K562 (cell line): ENCODE data around the gene ILKAP. TPM values are rescaled to one million over a fixed set of nuclear protein-coding genes. Genes with fewer than 3 reads are reported as not detected.

ENCODE experiments used
- CBX1 ChIP-seq: sonication (generic); IDR thresholded peaks from 2 replicates; pipeline ENCODE4 v1.6.1; 2016; ENCODE audit warnings: antibody characterized with exemption, low read depth, mild to moderate bottlenecking
- GTF2F1 ChIP-seq: IDR thresholded peaks from 2 replicates; pipeline ENCODE4 v1.6.1; 2011; ENCODE audit warnings: low read depth, low read length, improper control_type of control experiment
- MCM2 ChIP-seq: fragments of 450-650 bp; IDR thresholded peaks from 2 replicates; pipeline ENCODE4 v1.6.1; 2017; ENCODE audit warnings: low read depth, mild to moderate bottlenecking
- MYBL2 ChIP-seq, 2 experiments: fragments of 450-650 bp in 1 of 2; sonication (generic) in 1 of 2; formaldehyde crosslinking in 1 of 2; IDR thresholded peaks; 2 replicates each; pipeline versions ENCODE4 v1.6.1 to v1.8.1; 2017 to 2022; ENCODE audit warnings: borderline replicate concordance in 1 of 2, inconsistent platforms in 1 of 2, low read depth in 1 of 2, mild to moderate bottlenecking in 1 of 2, missing genetic modification reagents in 1 of 2, moderate library complexity in 1 of 2
- RAD51 ChIP-seq: fragments of 450-650 bp; IDR thresholded peaks from 2 replicates; pipeline ENCODE4 v1.7.1; 2016; ENCODE audit warnings: low read depth, mild to moderate bottlenecking, borderline replicate concordance
- RBM34 ChIP-seq: fragments of 200-400 bp; formaldehyde crosslinking; IDR thresholded peaks from 2 replicates; pipeline ENCODE4 v1.6.1; 2018; ENCODE audit warnings: low read length, borderline replicate concordance; ENCODE audit not compliant: insufficient read depth
- TFAM ChIP-seq: fragments of 250-450 bp; sonication (Bioruptor Pico); conservative IDR thresholded peaks from 2 replicates; pipeline ENCODE4 v1.5.0; 2021; ENCODE audit warnings: mild to moderate bottlenecking, moderate library complexity
- polyA plus RNA-seq, 8 experiments: library from polyadenylated mRNA; depleted of rRNA in 4 of 8; stranded (reverse) in 5 of 8; unstranded in 3 of 8; fragments of >200 nt; fragmentation: Nextera tagmentation in 2 of 8; fragmentation: Illumina TruSeq in 1 of 8; extraction: Ambion mirVana in 2 of 8; extraction: Trizol in 1 of 8; gene quantifications; 2 replicates each; pipeline versions ENCODE4 v1.2.1 to v1.2.3, GENCODE V29; 2011 to 2014; ENCODE audit warnings: inconsistent platforms in 1 of 8, missing spikeins in 1 of 8
- total RNA-seq, 7 experiments: library from RNA; depleted of rRNA in 6 of 7; stranded (reverse); fragments of >200 nt in 6 of 7; fragmentation: Illumina TruSeq in 2 of 7; extraction: Trizol in 2 of 7; gene quantifications; 2 replicates each; pipeline versions ENCODE4 v1.2.1 to v1.2.3, GENCODE V29; 2011 to 2021; ENCODE audit warnings: low replicate concordance in 1 of 7
- TF ChIP-seq, protein P1 (sequence below): fragments of 450-650 bp; IDR thresholded peaks from 2 replicates; pipeline ENCODE4 v1.6.1; 2016; ENCODE audit warnings: mild to moderate bottlenecking, moderate library complexity
- TF ChIP-seq, protein P2 (sequence below): fragments of 450-650 bp; formaldehyde crosslinking; IDR thresholded peaks from 2 replicates; pipeline ENCODE4 v1.4.0; 2022; ENCODE audit warnings: mild to moderate bottlenecking, moderate library complexity

The ILKAP gene
- total and polyA plus RNA-seq, 9 of the 15 experiments (the other 6 are each of a cell fraction or from before 2014, with no cell fraction given), result 3.1 to 43.9 (median 20.7) TPM

DNA sequence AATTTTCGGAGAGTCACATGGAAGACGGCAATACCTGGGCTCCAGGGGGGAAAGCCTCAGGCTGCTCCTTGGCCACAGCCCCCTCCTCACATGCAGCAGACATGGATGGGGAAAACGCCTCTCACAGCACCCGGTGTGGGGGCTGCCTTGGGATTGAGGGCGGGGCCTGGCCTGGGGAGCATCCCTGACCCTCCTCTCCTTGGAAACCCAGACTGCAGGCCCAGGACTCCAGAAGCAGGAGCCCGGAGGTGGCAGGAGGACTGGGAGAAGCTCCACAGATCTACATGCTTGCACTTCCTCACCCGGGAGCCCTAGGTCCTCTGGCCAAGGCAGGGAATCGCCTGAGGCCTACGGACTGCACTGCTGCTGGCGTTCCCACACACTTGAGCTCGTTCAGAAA, 48.5 kb upstream of the ILKAP start (continued):
- TF ChIP-seq, protein P1, sequence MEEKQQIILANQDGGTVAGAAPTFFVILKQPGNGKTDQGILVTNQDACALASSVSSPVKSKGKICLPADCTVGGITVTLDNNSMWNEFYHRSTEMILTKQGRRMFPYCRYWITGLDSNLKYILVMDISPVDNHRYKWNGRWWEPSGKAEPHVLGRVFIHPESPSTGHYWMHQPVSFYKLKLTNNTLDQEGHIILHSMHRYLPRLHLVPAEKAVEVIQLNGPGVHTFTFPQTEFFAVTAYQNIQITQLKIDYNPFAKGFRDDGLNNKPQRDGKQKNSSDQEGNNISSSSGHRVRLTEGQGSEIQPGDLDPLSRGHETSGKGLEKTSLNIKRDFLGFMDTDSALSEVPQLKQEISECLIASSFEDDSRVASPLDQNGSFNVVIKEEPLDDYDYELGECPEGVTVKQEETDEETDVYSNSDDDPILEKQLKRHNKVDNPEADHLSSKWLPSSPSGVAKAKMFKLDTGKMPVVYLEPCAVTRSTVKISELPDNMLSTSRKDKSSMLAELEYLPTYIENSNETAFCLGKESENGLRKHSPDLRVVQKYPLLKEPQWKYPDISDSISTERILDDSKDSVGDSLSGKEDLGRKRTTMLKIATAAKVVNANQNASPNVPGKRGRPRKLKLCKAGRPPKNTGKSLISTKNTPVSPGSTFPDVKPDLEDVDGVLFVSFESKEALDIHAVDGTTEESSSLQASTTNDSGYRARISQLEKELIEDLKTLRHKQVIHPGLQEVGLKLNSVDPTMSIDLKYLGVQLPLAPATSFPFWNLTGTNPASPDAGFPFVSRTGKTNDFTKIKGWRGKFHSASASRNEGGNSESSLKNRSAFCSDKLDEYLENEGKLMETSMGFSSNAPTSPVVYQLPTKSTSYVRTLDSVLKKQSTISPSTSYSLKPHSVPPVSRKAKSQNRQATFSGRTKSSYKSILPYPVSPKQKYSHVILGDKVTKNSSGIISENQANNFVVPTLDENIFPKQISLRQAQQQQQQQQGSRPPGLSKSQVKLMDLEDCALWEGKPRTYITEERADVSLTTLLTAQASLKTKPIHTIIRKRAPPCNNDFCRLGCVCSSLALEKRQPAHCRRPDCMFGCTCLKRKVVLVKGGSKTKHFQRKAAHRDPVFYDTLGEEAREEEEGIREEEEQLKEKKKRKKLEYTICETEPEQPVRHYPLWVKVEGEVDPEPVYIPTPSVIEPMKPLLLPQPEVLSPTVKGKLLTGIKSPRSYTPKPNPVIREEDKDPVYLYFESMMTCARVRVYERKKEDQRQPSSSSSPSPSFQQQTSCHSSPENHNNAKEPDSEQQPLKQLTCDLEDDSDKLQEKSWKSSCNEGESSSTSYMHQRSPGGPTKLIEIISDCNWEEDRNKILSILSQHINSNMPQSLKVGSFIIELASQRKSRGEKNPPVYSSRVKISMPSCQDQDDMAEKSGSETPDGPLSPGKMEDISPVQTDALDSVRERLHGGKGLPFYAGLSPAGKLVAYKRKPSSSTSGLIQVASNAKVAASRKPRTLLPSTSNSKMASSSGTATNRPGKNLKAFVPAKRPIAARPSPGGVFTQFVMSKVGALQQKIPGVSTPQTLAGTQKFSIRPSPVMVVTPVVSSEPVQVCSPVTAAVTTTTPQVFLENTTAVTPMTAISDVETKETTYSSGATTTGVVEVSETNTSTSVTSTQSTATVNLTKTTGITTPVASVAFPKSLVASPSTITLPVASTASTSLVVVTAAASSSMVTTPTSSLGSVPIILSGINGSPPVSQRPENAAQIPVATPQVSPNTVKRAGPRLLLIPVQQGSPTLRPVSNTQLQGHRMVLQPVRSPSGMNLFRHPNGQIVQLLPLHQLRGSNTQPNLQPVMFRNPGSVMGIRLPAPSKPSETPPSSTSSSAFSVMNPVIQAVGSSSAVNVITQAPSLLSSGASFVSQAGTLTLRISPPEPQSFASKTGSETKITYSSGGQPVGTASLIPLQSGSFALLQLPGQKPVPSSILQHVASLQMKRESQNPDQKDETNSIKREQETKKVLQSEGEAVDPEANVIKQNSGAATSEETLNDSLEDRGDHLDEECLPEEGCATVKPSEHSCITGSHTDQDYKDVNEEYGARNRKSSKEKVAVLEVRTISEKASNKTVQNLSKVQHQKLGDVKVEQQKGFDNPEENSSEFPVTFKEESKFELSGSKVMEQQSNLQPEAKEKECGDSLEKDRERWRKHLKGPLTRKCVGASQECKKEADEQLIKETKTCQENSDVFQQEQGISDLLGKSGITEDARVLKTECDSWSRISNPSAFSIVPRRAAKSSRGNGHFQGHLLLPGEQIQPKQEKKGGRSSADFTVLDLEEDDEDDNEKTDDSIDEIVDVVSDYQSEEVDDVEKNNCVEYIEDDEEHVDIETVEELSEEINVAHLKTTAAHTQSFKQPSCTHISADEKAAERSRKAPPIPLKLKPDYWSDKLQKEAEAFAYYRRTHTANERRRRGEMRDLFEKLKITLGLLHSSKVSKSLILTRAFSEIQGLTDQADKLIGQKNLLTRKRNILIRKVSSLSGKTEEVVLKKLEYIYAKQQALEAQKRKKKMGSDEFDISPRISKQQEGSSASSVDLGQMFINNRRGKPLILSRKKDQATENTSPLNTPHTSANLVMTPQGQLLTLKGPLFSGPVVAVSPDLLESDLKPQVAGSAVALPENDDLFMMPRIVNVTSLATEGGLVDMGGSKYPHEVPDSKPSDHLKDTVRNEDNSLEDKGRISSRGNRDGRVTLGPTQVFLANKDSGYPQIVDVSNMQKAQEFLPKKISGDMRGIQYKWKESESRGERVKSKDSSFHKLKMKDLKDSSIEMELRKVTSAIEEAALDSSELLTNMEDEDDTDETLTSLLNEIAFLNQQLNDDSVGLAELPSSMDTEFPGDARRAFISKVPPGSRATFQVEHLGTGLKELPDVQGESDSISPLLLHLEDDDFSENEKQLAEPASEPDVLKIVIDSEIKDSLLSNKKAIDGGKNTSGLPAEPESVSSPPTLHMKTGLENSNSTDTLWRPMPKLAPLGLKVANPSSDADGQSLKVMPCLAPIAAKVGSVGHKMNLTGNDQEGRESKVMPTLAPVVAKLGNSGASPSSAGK, result no peak
- TF ChIP-seq, protein P2, sequence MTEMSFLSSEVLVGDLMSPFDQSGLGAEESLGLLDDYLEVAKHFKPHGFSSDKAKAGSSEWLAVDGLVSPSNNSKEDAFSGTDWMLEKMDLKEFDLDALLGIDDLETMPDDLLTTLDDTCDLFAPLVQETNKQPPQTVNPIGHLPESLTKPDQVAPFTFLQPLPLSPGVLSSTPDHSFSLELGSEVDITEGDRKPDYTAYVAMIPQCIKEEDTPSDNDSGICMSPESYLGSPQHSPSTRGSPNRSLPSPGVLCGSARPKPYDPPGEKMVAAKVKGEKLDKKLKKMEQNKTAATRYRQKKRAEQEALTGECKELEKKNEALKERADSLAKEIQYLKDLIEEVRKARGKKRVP, result no peak
- no peak for TF ChIP-seq RBM34
- no peak for TF ChIP-seq MCM2
- TF ChIP-seq CBX1, result no peak
- TF ChIP-seq TFAM, result no peak
- no peak for TF ChIP-seq MYBL2 (IDR thresholded peaks at IDR 0.05; ENCODE audit: low read depth)
- TF ChIP-seq MYBL2 (CRISPR knock-in tag; IDR thresholded peaks at IDR 0.05; ENCODE audit: borderline replicate concordance), result no peak
- no peak for TF ChIP-seq GTF2F1
- TF ChIP-seq RAD51, result no peak
